ENCODE measurements around the gene TPP2. TPM values are rescaled to one million over a fixed set of nuclear protein-coding genes. Genes with fewer than 3 reads are reported as not detected.

The TPP2 gene
- total and polyA plus RNA-seq, 9 of the 15 experiments (the other 6 are each of a cell fraction or from before 2014, with no cell fraction given): 18.8 to 87.7 (median 55.9) TPM

DNA sequence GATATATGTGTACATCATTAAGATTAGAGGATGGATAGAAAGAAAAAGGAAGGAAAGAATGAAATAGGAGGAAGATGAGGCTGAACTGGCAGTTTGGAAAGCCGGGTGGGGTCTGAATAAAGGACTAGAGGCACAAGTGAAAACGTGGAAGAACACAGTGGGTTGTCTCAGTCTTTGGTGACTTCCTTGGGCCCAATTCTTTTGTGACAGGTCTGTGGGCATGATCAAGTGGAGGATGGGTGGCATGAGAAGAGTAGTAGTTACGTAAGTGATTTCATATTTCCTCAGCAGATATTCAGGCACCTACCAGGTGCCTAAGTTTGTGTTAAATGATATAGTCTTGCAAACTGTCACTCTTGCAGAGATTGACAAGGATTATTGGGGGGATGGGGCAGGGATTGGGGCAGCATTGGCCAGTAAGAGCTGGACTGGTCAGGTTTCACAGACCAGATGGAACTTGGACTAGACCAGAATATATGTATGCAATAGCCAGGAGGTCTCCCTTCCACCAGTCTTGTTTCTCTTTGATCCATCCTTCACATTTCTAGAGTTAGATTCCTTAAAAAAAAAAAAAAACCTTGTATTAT is 2.7 kb downstream of the TPP2 start (continued):
- TF ChIP-seq, protein P1, sequence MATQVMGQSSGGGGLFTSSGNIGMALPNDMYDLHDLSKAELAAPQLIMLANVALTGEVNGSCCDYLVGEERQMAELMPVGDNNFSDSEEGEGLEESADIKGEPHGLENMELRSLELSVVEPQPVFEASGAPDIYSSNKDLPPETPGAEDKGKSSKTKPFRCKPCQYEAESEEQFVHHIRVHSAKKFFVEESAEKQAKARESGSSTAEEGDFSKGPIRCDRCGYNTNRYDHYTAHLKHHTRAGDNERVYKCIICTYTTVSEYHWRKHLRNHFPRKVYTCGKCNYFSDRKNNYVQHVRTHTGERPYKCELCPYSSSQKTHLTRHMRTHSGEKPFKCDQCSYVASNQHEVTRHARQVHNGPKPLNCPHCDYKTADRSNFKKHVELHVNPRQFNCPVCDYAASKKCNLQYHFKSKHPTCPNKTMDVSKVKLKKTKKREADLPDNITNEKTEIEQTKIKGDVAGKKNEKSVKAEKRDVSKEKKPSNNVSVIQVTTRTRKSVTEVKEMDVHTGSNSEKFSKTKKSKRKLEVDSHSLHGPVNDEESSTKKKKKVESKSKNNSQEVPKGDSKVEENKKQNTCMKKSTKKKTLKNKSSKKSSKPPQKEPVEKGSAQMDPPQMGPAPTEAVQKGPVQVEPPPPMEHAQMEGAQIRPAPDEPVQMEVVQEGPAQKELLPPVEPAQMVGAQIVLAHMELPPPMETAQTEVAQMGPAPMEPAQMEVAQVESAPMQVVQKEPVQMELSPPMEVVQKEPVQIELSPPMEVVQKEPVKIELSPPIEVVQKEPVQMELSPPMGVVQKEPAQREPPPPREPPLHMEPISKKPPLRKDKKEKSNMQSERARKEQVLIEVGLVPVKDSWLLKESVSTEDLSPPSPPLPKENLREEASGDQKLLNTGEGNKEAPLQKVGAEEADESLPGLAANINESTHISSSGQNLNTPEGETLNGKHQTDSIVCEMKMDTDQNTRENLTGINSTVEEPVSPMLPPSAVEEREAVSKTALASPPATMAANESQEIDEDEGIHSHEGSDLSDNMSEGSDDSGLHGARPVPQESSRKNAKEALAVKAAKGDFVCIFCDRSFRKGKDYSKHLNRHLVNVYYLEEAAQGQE (IDR thresholded peaks at IDR 0.05; ENCODE audit: borderline replicate concordance): peak; percentile 49
- TF ChIP-seq, protein P1 (CRISPR knock-in tag; IDR thresholded peaks at IDR 0.05; ENCODE audit: low read depth): no peak
- TF ChIP-seq, protein P2, sequence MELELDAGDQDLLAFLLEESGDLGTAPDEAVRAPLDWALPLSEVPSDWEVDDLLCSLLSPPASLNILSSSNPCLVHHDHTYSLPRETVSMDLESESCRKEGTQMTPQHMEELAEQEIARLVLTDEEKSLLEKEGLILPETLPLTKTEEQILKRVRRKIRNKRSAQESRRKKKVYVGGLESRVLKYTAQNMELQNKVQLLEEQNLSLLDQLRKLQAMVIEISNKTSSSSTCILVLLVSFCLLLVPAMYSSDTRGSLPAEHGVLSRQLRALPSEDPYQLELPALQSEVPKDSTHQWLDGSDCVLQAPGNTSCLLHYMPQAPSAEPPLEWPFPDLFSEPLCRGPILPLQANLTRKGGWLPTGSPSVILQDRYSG (tag; conservative IDR thresholded peaks at IDR 0.05; ENCODE audit: low read depth): no peak
- TF ChIP-seq, protein P3, sequence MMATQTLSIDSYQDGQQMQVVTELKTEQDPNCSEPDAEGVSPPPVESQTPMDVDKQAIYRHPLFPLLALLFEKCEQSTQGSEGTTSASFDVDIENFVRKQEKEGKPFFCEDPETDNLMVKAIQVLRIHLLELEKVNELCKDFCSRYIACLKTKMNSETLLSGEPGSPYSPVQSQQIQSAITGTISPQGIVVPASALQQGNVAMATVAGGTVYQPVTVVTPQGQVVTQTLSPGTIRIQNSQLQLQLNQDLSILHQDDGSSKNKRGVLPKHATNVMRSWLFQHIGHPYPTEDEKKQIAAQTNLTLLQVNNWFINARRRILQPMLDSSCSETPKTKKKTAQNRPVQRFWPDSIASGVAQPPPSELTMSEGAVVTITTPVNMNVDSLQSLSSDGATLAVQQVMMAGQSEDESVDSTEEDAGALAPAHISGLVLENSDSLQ (IDR thresholded peaks at IDR 0.05): peak; percentile 61
- no peak for TF ChIP-seq ZNF77 (CRISPR knock-in tag; IDR thresholded peaks at IDR 0.05)
- no peak for TF ChIP-seq HMGN3 (IDR thresholded peaks at IDR 0.05; ENCODE audit: borderline replicate concordance, extremely low read depth, insufficient read length, low read depth, low read length)
- TF ChIP-seq ZFP30 (CRISPR knock-in tag; IDR thresholded peaks at IDR 0.05; ENCODE audit: borderline replicate concordance): no peak
- no peak for TF ChIP-seq DPF2 (IDR thresholded peaks at IDR 0.05)

Measured in K562 (cell line).